HepG2 (cell line): ENCODE results near the gene MTCL1. TPM values are rescaled to one million over a fixed set of nuclear protein-coding genes. Genes with fewer than 3 reads are reported as not detected.

Experiments used
- ARID3A ChIP-seq: IDR thresholded peaks from 2 replicates; pipeline ENCODE4 v1.6.1; 2012; ENCODE audit warnings: low read depth, low read length, improper control_type of control experiment
- CBFB ChIP-seq: sonication (generic); formaldehyde crosslinking; IDR thresholded peaks from 2 replicates; pipeline ENCODE4 v1.4.0; 2020; ENCODE audit warnings: missing genetic modification reagents
- CTCF ChIP-seq: sonication (generic); formaldehyde crosslinking; IDR thresholded peaks from 2 replicates; pipeline ENCODE4 v1.5.0; 2020; ENCODE audit warnings: mild to moderate bottlenecking, missing genetic modification reagents, moderate library complexity
- DNMT3B ChIP-seq: conservative IDR thresholded peaks from 2 replicates; pipeline ENCODE4 v1.6.1; 2016; ENCODE audit warnings: missing biosample characterization, control low read depth
- GMEB1 ChIP-seq: sonication (generic); formaldehyde crosslinking; IDR thresholded peaks from 2 replicates; pipeline ENCODE4 v1.5.1; 2020; ENCODE audit warnings: missing genetic modification reagents, mild to moderate bottlenecking, borderline replicate concordance
- GPN1 ChIP-seq: sonication (generic); formaldehyde crosslinking; IDR thresholded peaks from 2 replicates; pipeline ENCODE4 v1.5.1; 2020; ENCODE audit warnings: missing genetic modification reagents, borderline replicate concordance
- HBP1 ChIP-seq: IDR thresholded peaks from 2 replicates; pipeline ENCODE4 v1.6.1; 2016; ENCODE audit warnings: low read depth, control low read depth
- KLF16 ChIP-seq, 2 experiments: sonication (generic) in 1 of 2; formaldehyde crosslinking in 1 of 2; IDR thresholded peaks; 2 replicates each; pipeline versions ENCODE4 v1.6.1 to v1.8.0; 2016 to 2023; ENCODE audit warnings: missing genetic modification reagents in 2 of 2, missing compliant biosample characterization in 1 of 2
- MAZ ChIP-seq, 2 experiments: sonication (generic) in 1 of 2; formaldehyde crosslinking in 1 of 2; IDR thresholded peaks; 2 replicates each; pipeline versions ENCODE4 v1.5.0 to v1.6.1; 2012 to 2020; ENCODE audit warnings: low read depth in 2 of 2, mild to moderate bottlenecking in 2 of 2, borderline replicate concordance in 1 of 2, improper control_type of control experiment in 1 of 2, low read length in 1 of 2, missing genetic modification reagents in 1 of 2, moderate library complexity in 1 of 2
- NFYB ChIP-seq: sonication (generic); formaldehyde crosslinking; IDR thresholded peaks from 2 replicates; pipeline ENCODE4 v1.4.0; 2020; ENCODE audit warnings: missing genetic modification reagents
- PCBP2 ChIP-seq: fragments of 200-400 bp; formaldehyde crosslinking; optimal IDR thresholded peaks from 2 replicates; pipeline ENCODE3; 2018; ENCODE audit warnings: low read length, low read depth; ENCODE audit not compliant: poor library complexity, severe bottlenecking
- POLR2AphosphoS2 ChIP-seq: IDR thresholded peaks from 2 replicates; pipeline ENCODE4 v1.6.1; 2011; ENCODE audit warnings: low read depth, low read length, improper control_type of control experiment
- RFX1 ChIP-seq: fragments of 450-650 bp; IDR thresholded peaks from 2 replicates; pipeline ENCODE4 v1.6.1; 2017
- RORA ChIP-seq: sonication (generic); formaldehyde crosslinking; IDR thresholded peaks from 2 replicates; pipeline ENCODE4 v1.5.0; 2020; ENCODE audit warnings: mild to moderate bottlenecking, missing genetic modification reagents, moderate library complexity
- ZBTB49 ChIP-seq: sonication (generic); formaldehyde crosslinking; IDR thresholded peaks from 2 replicates; pipeline ENCODE4 v1.4.0; 2020; ENCODE audit warnings: missing genetic modification reagents, borderline replicate concordance
- ZNF274 ChIP-seq: sonication (generic); formaldehyde crosslinking; IDR thresholded peaks from 2 replicates; pipeline ENCODE4 v1.5.1; 2020; ENCODE audit warnings: mild to moderate bottlenecking, missing genetic modification reagents
- ZNF562 ChIP-seq: sonication (generic); formaldehyde crosslinking; IDR thresholded peaks from 2 replicates; pipeline ENCODE4 v1.8.0; 2022; ENCODE audit warnings: missing genetic modification reagents, borderline replicate concordance
- ZNF615 ChIP-seq: sonication (generic); formaldehyde crosslinking; IDR thresholded peaks from 2 replicates; pipeline ENCODE4 v1.5.0; 2020; ENCODE audit warnings: mild to moderate bottlenecking, missing genetic modification reagents, borderline replicate concordance
- ZNF775 ChIP-seq: sonication (generic); formaldehyde crosslinking; IDR thresholded peaks from 2 replicates; pipeline ENCODE4 v1.4.0; 2020; ENCODE audit warnings: missing genetic modification reagents, mild to moderate bottlenecking, moderate library complexity, borderline replicate concordance
- polyA plus RNA-seq, 8 experiments: library from polyadenylated mRNA; depleted of rRNA in 3 of 8; stranded (reverse) in 7 of 8; unstranded in 1 of 8; fragments of >200 nt; fragmentation: Illumina TruSeq in 4 of 8; extraction: Trizol in 4 of 8; gene quantifications; 2 replicates each; pipeline versions ENCODE4 v1.2.1 to v1.2.3, GENCODE V29; 2011 to 2016; ENCODE audit warnings: low read depth in 4 of 8, missing spikeins in 1 of 8, mixed read lengths in 1 of 8; ENCODE audit not compliant: insufficient read depth in 1 of 8
- total RNA-seq, 5 experiments: library from RNA; depleted of rRNA; stranded (reverse); fragments of >200 nt; fragmentation: Illumina TruSeq; extraction: Trizol; gene quantifications; 2 replicates each; pipeline ENCODE4 v1.2.3, GENCODE V29; 2016; ENCODE audit warnings: low read depth in 1 of 5

Gene MTCL1
- total and polyA plus RNA-seq, 2 of the 13 experiments (the other 11 are each of a cell fraction or from before 2014, with no cell fraction given), result 3.1 to 3.2 TPM

- TF ChIP-seq GMEB1 (CRISPR knock-in tag) (no peak), ZNF775 (CRISPR knock-in tag) (no peak), MAZ (IDR thresholded peaks at IDR 0.05; ENCODE audit: borderline replicate concordance, low read depth, low read length) (no peak), MAZ (CRISPR knock-in tag; IDR thresholded peaks at IDR 0.05; ENCODE audit: low read depth) (no peak; the same call in 1 of the 2 replicates), PCBP2 (no peak), HBP1 (CRISPR knock-in tag) (no peak), KLF16 (CRISPR knock-in tag; IDR thresholded peaks at IDR 0.05) (no peak), GPN1 (CRISPR knock-in tag) (no peak), CBFB (no peak), ZNF562 (CRISPR knock-in tag) (no peak), NFYB (CRISPR knock-in tag) (no peak), DNMT3B (no peak), ZNF274 (CRISPR knock-in tag) (no peak), RORA (CRISPR knock-in tag) (no peak), ARID3A (no peak), ZNF615 (no peak), RFX1 (no peak), ZBTB49 (no peak), CTCF (CRISPR knock-in tag) (0 out of 2 replicates have a peak, but pooled peaks have one; percentile 19), POLR2AphosphoS2 (no peak)
Observed at GRCh38 chr18:8704361-8705237, 757 bp upstream of the MTCL1 start (continued).
